CD4-positive, alpha-beta T cell treated with Interleukin-2 at 100 ng/mL for 4 hours (primary cell): Measurements from ENCODE around the gene BCL2.

Experiments used
- DNase-seq: peaks from one replicate; pipeline ENCODE4 v3.0.0-alpha.2; 2020; ENCODE audit warnings: low spot score

The BCL2 gene

GRCh38 chr18:63326011-63326410 lies 6.4 kb upstream of the BCL2 start:
- no peak for DNase-seq

- DNase-seq, result no peak
These were observed 5.6 kb upstream of the BCL2 start for GRCh38 chr18:63325086-63325686.

- DNase-seq, result peak; percentile 74
These were observed 3.5 kb upstream of the BCL2 start for GRCh38 chr18:63322908-63323634.

DNA sequence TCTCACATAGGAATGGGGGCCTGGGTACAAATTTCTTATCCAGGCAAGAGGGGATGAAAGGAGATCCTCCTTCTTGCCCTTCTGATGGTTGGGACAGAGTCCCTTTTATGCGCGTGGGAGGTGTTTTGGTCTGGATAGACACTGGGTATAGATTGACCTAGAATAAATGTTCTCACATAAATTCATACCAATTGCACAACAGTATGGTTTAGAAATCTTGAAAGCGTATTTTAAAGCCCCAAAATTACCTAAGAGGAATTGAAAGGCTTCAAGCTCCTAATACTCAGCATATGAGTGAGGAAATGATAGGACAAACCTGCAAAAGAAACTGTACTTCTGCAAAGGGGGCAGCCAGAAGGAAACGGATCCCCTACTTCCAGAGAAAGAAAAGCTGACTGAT lies 2.6 kb upstream of the BCL2 start:
- DNase-seq, result no peak

DNA sequence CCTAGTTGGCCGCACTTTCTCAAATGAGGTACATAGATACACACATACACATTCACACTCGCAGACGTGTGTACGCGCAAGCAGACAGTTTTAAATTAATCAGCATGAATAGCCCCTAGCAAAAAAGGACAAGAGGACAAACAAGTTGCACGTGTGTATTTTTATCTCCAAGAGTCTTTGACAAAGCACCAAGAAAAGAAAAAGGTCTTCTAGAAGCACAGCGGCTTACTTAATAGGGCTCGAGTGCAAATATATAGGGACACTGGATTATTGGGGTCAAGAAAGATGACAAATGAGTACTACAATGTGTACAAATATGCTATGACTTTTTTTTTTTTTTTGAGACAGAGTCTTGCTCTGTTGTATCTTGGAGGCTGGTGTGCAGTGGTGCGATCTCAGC lies 1.7 kb upstream of the BCL2 start:
- no peak for DNase-seq

DNA sequence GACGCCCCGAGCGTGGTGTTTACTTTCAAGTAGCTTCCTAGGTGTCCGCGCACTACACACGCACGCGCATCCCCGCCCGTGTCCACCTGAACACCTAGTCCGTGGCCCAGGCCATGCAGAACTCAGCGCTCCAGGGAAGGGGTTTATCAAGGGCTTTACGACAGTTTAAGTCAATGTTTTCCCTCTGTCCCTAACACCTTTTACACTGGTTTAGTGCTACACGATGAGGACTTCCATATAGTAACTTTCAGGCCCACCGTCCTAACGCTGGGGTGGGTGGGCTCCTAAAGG lies 1.4 kb upstream of the BCL2 start:
- no peak for DNase-seq

DNA sequence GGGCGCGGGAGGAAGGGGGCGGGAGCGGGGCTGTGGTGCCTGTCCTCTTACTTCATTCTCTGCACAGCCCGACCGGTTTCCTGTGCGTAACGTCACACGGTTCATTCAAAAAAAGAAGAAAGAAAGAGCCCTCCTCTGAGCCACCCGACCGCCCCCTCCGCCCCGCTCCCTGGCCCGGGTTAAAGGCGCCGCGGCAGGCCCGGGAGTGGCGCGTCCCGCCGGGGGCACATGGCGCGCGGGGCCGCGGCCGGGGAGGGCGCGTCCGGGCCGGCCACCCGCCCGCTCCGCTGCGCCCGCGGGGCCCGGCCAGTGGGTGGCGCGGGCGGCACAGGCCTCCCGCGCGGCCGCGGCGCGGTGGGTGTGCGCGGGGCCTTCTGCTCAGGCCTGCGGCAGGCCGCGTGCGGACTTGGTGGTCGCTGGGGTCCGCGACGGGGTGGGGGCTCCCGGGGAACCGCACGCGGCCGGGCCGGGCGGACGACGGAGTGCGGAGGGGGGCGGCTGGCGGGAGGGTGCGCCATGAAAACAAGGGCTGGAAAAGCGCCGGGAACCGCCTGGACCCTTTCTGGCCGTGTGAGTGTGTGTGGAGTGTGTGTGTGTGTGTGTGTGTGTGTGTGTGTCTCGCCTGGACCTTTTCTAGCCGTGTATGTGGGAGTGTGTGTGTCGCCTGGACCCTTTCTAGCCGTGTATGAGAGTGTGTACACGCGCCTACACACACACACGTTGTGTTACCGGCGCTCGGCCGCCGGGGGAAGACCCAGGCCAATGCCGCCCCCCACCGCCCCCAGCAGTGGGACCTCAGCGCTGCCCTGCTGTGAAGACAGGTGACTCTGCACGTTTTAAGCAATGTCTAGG lies 780 bp upstream of the BCL2 start:
- DNase-seq, result peak; percentile 93

DNA sequence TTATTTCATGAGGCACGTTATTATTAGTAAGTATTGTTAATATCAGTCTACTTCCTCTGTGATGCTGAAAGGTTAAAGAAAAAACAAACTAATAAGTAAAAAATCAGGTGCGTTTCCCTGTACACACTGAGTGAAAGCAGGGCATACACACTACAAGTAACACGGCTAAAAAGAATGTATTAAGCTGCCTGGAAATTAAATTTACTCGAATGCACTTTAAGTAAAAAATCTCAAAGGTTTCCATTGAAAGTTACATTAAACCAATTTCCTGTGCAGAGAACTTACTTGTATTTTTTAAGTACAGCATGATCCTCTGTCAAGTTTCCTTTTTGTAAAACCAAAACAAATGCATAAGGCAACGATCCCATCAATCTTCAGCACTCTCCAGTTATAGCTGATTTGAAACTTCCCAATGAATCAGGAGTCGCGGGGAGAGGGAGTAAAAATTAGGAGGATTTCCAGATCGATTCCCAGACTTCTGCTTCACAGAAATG lies 633 bp downstream of the BCL2 start:
- peak; percentile 14 for DNase-seq

GRCh38 chr18:63317982-63318888 lies 1.3 kb downstream of the BCL2 start:
- DNase-seq, result peak; percentile 91

GRCh38 chr18:63317556-63317946 lies 2.0 kb downstream of the BCL2 start:
- no peak for DNase-seq

DNA sequence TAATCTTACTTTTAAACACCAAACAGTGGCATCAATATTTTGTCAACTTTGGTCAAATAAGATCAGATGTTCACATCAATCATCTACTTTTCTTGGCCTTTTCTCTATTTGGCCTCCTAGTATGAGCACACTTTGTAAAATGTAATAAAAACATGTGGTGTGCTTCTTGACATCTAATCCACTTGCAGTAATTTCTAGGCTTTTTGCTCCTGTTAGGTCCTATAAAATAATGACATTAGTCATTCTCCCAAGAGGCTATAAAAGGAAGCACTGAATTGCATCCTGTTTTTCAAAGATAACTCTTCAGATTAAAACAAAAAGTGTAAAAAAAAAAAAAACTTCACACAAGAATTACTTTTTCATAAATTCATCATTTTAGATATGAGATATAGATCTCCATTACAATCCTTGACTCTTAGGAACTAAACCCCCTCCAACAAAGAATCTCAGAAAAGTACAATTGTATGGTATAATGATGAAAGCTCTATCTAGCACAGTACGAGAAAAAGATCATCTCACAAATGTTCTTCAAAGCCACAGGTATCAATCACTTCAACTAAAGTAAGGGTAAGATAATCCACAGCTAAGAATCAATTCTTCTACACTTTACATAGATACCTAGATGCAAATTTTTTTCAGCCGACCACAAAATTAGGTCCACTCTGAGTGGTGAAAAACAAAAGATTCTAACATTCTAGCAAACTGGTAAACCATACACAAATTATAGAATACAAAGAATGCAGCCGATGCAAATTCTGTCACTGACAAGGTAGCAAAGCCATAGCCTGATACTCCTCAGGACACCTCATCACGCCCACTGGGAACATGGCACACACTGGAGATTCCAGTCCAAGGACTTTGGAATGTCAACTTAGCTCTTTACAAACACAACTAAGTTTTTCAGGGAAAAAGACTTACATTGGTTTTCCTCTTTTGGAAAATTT lies 2.7 kb downstream of the BCL2 start:
- peak; percentile 26 for DNase-seq

DNA sequence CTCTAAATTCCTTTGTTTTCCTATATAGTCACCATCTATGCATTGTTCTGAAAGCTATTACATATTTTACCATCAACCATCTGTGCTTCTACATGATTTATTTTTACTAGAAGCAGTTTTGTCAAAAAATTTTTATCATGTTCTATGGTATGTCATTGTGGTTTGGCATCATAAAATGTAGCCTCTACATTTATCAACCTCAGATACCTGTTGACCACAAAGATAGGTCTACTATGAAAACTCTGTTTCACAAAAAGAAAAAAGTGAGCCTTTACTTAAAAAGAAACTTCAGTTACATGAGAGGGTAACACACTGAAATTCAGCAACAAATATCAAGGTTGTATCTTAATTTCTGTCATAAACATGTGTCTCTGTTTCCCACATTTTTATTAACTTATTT lies 3.7 kb downstream of the BCL2 start:
- DNase-seq, result peak; percentile 43

GRCh38 chr18:63315131-63315662 lies 4.4 kb downstream of the BCL2 start:
- DNase-seq, result no peak

GRCh38 chr18:63314062-63314790 lies 5.3 kb downstream of the BCL2 start:
- DNase-seq, result no peak

DNA sequence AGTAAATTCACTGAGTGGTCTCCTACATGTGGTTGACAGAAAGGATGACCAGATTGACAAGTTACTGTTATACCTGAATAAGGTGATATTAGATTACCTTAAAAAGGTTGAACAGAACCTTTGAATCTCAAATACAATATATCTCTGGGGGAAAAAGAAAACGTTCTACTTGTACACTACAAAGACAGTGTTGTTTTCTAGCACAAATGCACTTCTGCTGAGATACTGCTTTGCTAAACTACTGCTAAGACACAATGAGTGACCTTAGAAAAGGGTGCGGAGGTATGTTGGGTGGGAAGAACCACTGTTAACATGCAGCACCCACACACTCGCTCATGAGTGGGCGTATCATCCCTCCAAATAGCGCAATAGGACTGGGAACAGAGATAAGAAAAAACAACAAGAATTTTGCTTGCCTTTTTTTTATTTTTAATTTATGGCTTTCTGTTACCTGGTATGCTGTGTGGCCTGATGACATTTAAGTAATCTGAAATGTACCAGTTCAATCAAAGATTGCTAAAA lies 6.1 kb downstream of the BCL2 start:
- DNase-seq, result no peak

GRCh38 chr18:63312737-63313395 lies 6.7 kb downstream of the BCL2 start:
- no peak for DNase-seq

DNA sequence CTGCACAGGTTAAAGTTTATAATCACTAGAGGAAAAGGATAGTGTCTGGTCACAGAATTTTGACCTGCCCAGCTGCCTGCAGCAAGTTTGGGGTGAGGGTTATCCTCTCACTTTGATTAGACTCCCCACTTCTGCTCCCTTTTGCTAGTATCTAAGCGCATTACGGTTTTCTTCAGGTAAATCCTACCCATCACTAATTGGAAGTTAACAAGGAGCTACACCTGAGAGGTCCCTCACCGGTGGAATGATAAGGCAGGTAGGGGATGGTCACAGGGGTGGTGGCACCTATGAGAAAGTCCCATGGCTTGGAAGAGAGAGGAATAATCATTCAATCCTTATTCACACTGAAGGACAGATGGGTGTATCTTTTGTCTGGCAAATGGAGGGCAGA lies 7.6 kb downstream of the BCL2 start:
- DNase-seq, result no peak

DNA sequence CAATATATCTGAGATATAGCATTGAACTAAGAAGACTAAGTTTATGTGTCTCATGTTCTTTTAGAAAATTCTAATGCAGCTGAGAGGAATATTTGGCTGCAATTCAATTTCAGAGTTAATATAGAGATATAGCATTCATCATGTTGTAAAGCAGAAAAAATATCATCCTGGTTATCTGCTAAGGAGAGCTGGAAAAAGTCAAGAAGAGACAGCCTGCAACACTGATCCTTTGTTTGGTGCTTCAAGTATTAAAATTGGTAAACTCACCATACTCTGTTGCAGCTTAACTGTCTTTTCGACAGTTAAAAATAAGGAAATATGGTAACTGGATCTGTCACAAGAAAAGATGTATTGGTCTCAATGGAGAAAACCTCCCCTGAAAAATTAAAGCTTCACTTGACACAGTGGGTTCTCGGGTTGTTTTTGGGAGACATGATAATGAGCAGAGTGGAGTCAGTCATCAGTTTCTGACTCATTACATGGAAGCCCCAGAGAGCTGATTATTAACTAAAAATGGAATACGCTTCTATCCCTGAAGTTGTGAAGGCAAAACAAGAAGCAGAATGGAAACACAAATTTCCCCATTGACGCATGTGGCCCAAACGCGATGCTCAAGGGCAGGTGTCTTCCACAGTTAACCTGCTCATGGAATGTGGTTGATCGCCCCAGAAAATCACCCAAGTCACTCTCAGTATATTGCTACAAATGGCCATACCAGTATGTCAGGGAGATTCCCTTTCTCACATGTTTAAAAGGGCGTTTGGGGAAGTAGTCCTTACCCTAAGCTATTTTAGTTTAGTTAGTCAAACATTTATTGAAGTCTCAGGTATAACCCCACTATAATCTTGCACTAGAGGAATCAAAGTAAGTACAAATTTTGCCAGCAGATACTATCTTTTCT lies 8.2 kb downstream of the BCL2 start:
- DNase-seq, result no peak
